IMR-90 (cell line): ENCODE results near the gene TXNDC12. TPM values are rescaled to one million over a fixed set of nuclear protein-coding genes. Genes with fewer than 3 reads are reported as not detected.

Experiments
- ATAC-seq: fragments of 200-7000 bp; cut with Tn5 transposase; 2 replicates; pipeline ENCODE4 v1.9.1; 2020; ENCODE audit warnings: low read depth, mild to moderate bottlenecking, moderate library complexity
- BruUV-seq: library from RNA; stranded (reverse); fragments of 400-500 nt; replicated peaks from 2 replicates; lab custom pipeline; 2021; lab: Mats Ljungman, UMichigan
- CTCF ChIA-PET: fragments of 300-600 bp; formaldehyde crosslinking; extraction: SDS; loops from one replicate; lab custom pipeline; 2021; ENCODE audit warnings: antibody characterized with exemption; lab: Yijun Ruan, JAX
- POLR2A ChIA-PET: fragments of 300-600 bp; sonication (Branson Sonifier 250); formaldehyde crosslinking; loops from one replicate; lab custom pipeline; 2022; ENCODE audit warnings: antibody characterized with exemption; ENCODE audit not compliant: unreplicated experiment; lab: Charles Lee
- DNase-seq: peaks from one replicate; pipeline ENCODE4 v3.0.0; 2013
- H2AFZ ChIP-seq: replicated peaks from 2 replicates; pipeline ENCODE3; 2013; ENCODE audit warnings: low read length, mild to moderate bottlenecking; ENCODE audit not compliant: poor library complexity
- H2AK5ac ChIP-seq: 2 replicates; pipeline ENCODE4 v1.6.1; 2013; ENCODE audit warnings: low read depth, low read length, inconsistent platforms
- H2AK9ac ChIP-seq: replicated peaks from 2 replicates; pipeline ENCODE3; 2013; ENCODE audit warnings: mild to moderate bottlenecking, low read depth, low read length, moderate library complexity; ENCODE audit not compliant: poor library complexity
- H2BK120ac ChIP-seq: 2 replicates; pipeline ENCODE4 v1.6.1; 2013; ENCODE audit warnings: low read depth, low read length, inconsistent platforms
- H2BK15ac ChIP-seq: 3 replicates; pipeline ENCODE4 v1.6.1; 2013; ENCODE audit warnings: low read depth, low read length, inconsistent platforms
- H2BK20ac ChIP-seq: 2 replicates; pipeline ENCODE4 v1.6.1; 2013; ENCODE audit warnings: low read depth, mild to moderate bottlenecking, inconsistent platforms, low read length, moderate library complexity
- H2BK5ac ChIP-seq: 2 replicates; pipeline ENCODE4 v1.6.1; 2013; ENCODE audit warnings: mild to moderate bottlenecking, low read depth, low read length, inconsistent platforms; ENCODE audit not compliant: poor library complexity, severe bottlenecking
- H3K14ac ChIP-seq: replicated peaks from 2 replicates; pipeline ENCODE4 v1.6.1; 2013; ENCODE audit warnings: low read depth, low read length, inconsistent platforms
- H3K18ac ChIP-seq: 2 replicates; pipeline ENCODE4 v1.6.1; 2013; ENCODE audit warnings: low read depth, low read length, control low read depth
- H3K23ac ChIP-seq: 2 replicates; pipeline ENCODE4 v1.6.1; 2013; ENCODE audit warnings: low read depth, low read length, inconsistent platforms
- H3K27ac ChIP-seq: 2 replicates; pipeline ENCODE4 v1.5.1; 2013; ENCODE audit warnings: mild to moderate bottlenecking, control low read depth, low read length; ENCODE audit not compliant: insufficient read depth
- H3K27me3 ChIP-seq: 2 replicates; pipeline ENCODE4 v1.6.1; 2013; ENCODE audit warnings: low read length; ENCODE audit not compliant: control insufficient read depth, insufficient read depth
- H3K36me3 ChIP-seq: 2 replicates; pipeline ENCODE4 v1.6.1; 2013; ENCODE audit warnings: low read length, mixed read lengths; ENCODE audit not compliant: control insufficient read depth, insufficient read depth
- H3K4ac ChIP-seq: 2 replicates; pipeline ENCODE4 v1.6.1; 2013; ENCODE audit warnings: low read depth, low read length, inconsistent platforms
- H3K4me1 ChIP-seq: 2 replicates; pipeline ENCODE4 v1.6.1; 2013; ENCODE audit warnings: low read length, mixed read lengths; ENCODE audit not compliant: control insufficient read depth, insufficient read depth
- H3K4me2 ChIP-seq: 2 replicates; pipeline ENCODE4 v1.6.1; 2013; ENCODE audit warnings: low read depth, mild to moderate bottlenecking, control low read depth, low read length, moderate library complexity
- H3K4me3 ChIP-seq: 2 replicates; pipeline ENCODE4 v1.5.1; 2013; ENCODE audit warnings: low read depth, mild to moderate bottlenecking, control low read depth, low read length, moderate library complexity; ENCODE audit not compliant: insufficient read depth
- H3K56ac ChIP-seq: 2 replicates; pipeline ENCODE4 v1.6.1; 2013; ENCODE audit warnings: low read length, inconsistent platforms; ENCODE audit not compliant: insufficient read depth; ENCODE audit errors: extremely low read depth
- H3K79me1 ChIP-seq, 2 experiments: 2 replicates each; pipeline ENCODE4 v1.6.1; 2013; ENCODE audit warnings: low read length in 2 of 2, inconsistent platforms in 1 of 2, low read depth in 1 of 2
- H3K9ac ChIP-seq: 2 replicates; pipeline ENCODE4 v1.6.1; 2013; ENCODE audit warnings: low read depth, low read length, control low read depth
- H3K9me1 ChIP-seq: 2 replicates; pipeline ENCODE4 v1.6.1; 2013; ENCODE audit warnings: low read length, inconsistent platforms; ENCODE audit not compliant: insufficient read depth
- H3K9me3 ChIP-seq: 2 replicates; pipeline ENCODE4 v1.6.1; 2013; ENCODE audit warnings: low read length; ENCODE audit not compliant: control insufficient read depth, insufficient read depth
- H4K20me1 ChIP-seq: 2 replicates; pipeline ENCODE4 v1.6.1; 2013; ENCODE audit warnings: low read length, inconsistent platforms; ENCODE audit not compliant: insufficient read depth
- H4K5ac ChIP-seq: 2 replicates; pipeline ENCODE4 v1.6.1; 2013; ENCODE audit warnings: mild to moderate bottlenecking, low read depth, low read length, control low read depth
- H4K8ac ChIP-seq, 2 experiments: 2 replicates each; pipeline ENCODE4 v1.6.1; 2013; ENCODE audit warnings: low read depth in 2 of 2, low read length in 2 of 2, control low read depth in 1 of 2, inconsistent platforms in 1 of 2
- H4K91ac ChIP-seq: 2 replicates; pipeline ENCODE4 v1.6.1; 2013; ENCODE audit warnings: low read depth, low read length, inconsistent platforms; ENCODE audit not compliant: insufficient read depth
- BHLHE40 ChIP-seq: fragments of 150-350 bp; IDR thresholded peaks from 2 replicates; pipeline ENCODE4 v1.6.1; 2016; ENCODE audit warnings: mild to moderate bottlenecking, low read depth, low read length
- CEBPB ChIP-seq: IDR thresholded peaks from 2 replicates; pipeline ENCODE4 v1.6.1; 2012; ENCODE audit warnings: low read depth, low read length, improper control_type of control experiment
- CHD1 ChIP-seq: IDR thresholded peaks from 2 replicates; pipeline ENCODE4 v1.6.1; 2012; ENCODE audit warnings: low read depth, low read length, improper control_type of control experiment
- CTCF ChIP-seq: conservative IDR thresholded peaks from 2 replicates; pipeline ENCODE4 v1.5.1; 2012; ENCODE audit warnings: mild to moderate bottlenecking, low read depth, low read length, improper control_type of control experiment
- ELK1 ChIP-seq: fragments of 150-350 bp; IDR thresholded peaks from 2 replicates; pipeline ENCODE4 v1.6.1; 2016; ENCODE audit warnings: low read depth, mild to moderate bottlenecking, low read length, moderate library complexity, borderline replicate concordance
- FOS ChIP-seq: fragments of 150-350 bp; IDR thresholded peaks from 2 replicates; pipeline ENCODE4 v1.6.1; 2016; ENCODE audit warnings: low read depth, low read length
- MAFK ChIP-seq: IDR thresholded peaks from 2 replicates; pipeline ENCODE4 v1.6.1; 2012; ENCODE audit warnings: low read depth, low read length, improper control_type of control experiment
- MAZ ChIP-seq: IDR thresholded peaks from 2 replicates; pipeline ENCODE4 v1.6.1; 2012; ENCODE audit warnings: low read depth, mild to moderate bottlenecking, low read length, improper control_type of control experiment, moderate library complexity, borderline replicate concordance
- MXI1 ChIP-seq: IDR thresholded peaks from 2 replicates; pipeline ENCODE4 v1.6.1; 2012; ENCODE audit warnings: low read depth, mild to moderate bottlenecking, low read length, moderate library complexity, borderline replicate concordance
- NFE2L2 ChIP-seq: fragments of 150-350 bp; IDR thresholded peaks from 2 replicates; pipeline ENCODE4 v1.6.1; 2016; ENCODE audit warnings: low read depth, mild to moderate bottlenecking, low read length
- POLR2A ChIP-seq: IDR thresholded peaks from 2 replicates; pipeline ENCODE4 v1.6.1; 2012; ENCODE audit warnings: mild to moderate bottlenecking, low read depth, low read length
- RAD21 ChIP-seq: IDR thresholded peaks from 2 replicates; pipeline ENCODE4 v1.6.1; 2012; ENCODE audit warnings: low read length, improper control_type of control experiment
- RCOR1 ChIP-seq: IDR thresholded peaks from 2 replicates; pipeline ENCODE4 v1.6.1; 2012; ENCODE audit warnings: mild to moderate bottlenecking, low read length, improper control_type of control experiment; ENCODE audit not compliant: insufficient replicate concordance
- RFX5 ChIP-seq: IDR thresholded peaks from 2 replicates; pipeline ENCODE4 v1.8.0; 2012; ENCODE audit warnings: low read depth, mild to moderate bottlenecking, low read length, moderate library complexity
- SMC3 ChIP-seq: fragments of 150-350 bp; IDR thresholded peaks from 2 replicates; pipeline ENCODE4 v1.6.1; 2016; ENCODE audit warnings: low read depth, mild to moderate bottlenecking, antibody characterized with exemption, low read length, moderate library complexity
- USF2 ChIP-seq: fragments of 150-350 bp; IDR thresholded peaks from 2 replicates; pipeline ENCODE4 v1.6.1; 2017; ENCODE audit warnings: mild to moderate bottlenecking, antibody characterized with exemption, low read length, low read depth
- WGBS, 2 experiments: methylation state at CpG; one replicate each; pipeline versions ENCODE4 v1.1.5 to v1.1.7; 2013; ENCODE audit warnings: missing lambda C conversion rate in 2 of 2; ENCODE audit not compliant: insufficient read length in 1 of 2; ENCODE audit errors: extremely low coverage in 2 of 2; 5-methylcytosine and 5-hydroxymethylcytosine counted together
- dilution Hi-C: fragments of 300-500 bp; cut with HindIII; formaldehyde crosslinking; loops from one replicate; pipeline ENCODE4 v1.14.3; 2018; ENCODE audit warnings: low sequenced_read_pairs; ENCODE audit not compliant: unreplicated experiment
- in situ Hi-C: fragments of 300-500 bp; cut with MboI; formaldehyde crosslinking; loops from 3 replicates; pipeline ENCODE4 v1.14.3; 2019; ENCODE audit warnings: low sequenced_read_pairs, inconsistent platforms, mixed read lengths
- intact Hi-C: fragments of 100-400 bp; cut with micrococcal nuclease; formaldehyde crosslinking; loops from 2 replicates; pipeline ENCODE4 v1.10.0; 2022
- polyA plus RNA-seq, 3 experiments: library from polyadenylated mRNA; depleted of rRNA; stranded (reverse); fragments of >200 nt; gene quantifications; 2 replicates each; pipeline ENCODE4 v1.2.3, GENCODE V29; 2012; ENCODE audit warnings: low replicate concordance in 1 of 3
- total RNA-seq: library from RNA; depleted of rRNA; stranded (reverse); fragments of >200 nt; gene quantifications from 2 replicates; pipeline ENCODE4 v1.2.3, GENCODE V29; 2012

TXNDC12 gene
- total and polyA plus RNA-seq, 2 of the 4 experiments (the other 2 are of a cell fraction) = 24.4 to 29.9 TPM

GRCh38 chr1:52057255-52057654 is 2.3 kb upstream of the TXNDC12 start:
- ChIA-PET CTCF (no interaction called here), POLR2A (no interaction called here)
- no CpG with 5 or more reads among the region's 1 CpG for WGBS, 2 experiments
- H3K79me1 ChIP-seq = peaks cover 30 to 62% of the 10 kb centered on the region in 2 experiments
- H3K23ac ChIP-seq = peak overlapping the region; percentile 75; the same call in 1 of the 2 replicates
- H4K91ac ChIP-seq = no peak overlapping the region
- H3K4ac ChIP-seq = peak overlapping the region; percentile 2; the same call in 1 of the 2 replicates
- peaks cover 4% of the 10 kb centered on the region; the same call in 1 of the 2 replicates for H3K4me1 ChIP-seq
- H4K20me1 ChIP-seq = peaks cover 20% of the 10 kb centered on the region; the same call in 1 of the 2 replicates
- H4K8ac ChIP-seq = peak overlapping the region in 1 of 2 experiments; percentile 6; a peak in 1 of 4 replicates
- dilution Hi-C loops = no loop called here
- no peak overlapping the region for H4K5ac ChIP-seq
- ATAC-seq (no peak), DNase-seq (no peak)
- H2AFZ ChIP-seq = no peak overlapping the region
- H2BK5ac ChIP-seq = no peak overlapping the region
- no peak for TF ChIP-seq RFX5
- TF ChIP-seq MXI1 = no peak
- no peak for TF ChIP-seq MAFK
- TF ChIP-seq NFE2L2 = no peak
- no peak for TF ChIP-seq POLR2A
- TF ChIP-seq RAD21 = no peak
- TF ChIP-seq USF2 = no peak
- TF ChIP-seq BHLHE40 = no peak
- TF ChIP-seq SMC3 = no peak
- TF ChIP-seq RCOR1 = no peak
- no peak for TF ChIP-seq ELK1
- TF ChIP-seq FOS = no peak
- TF ChIP-seq MAZ = no peak
- TF ChIP-seq CTCF = no peak
- no peak for TF ChIP-seq CEBPB
- TF ChIP-seq CHD1 = no peak
- no peaks in the 10 kb centered on the region for H3K9me1 ChIP-seq
- H3K4me2 ChIP-seq = peak overlapping the region; percentile 86
- H2AK5ac ChIP-seq = no peak overlapping the region; the same call in 1 of the 2 replicates
- peak overlapping the region; percentile 85; the same call in 1 of the 2 replicates for H3K9ac ChIP-seq
- H3K18ac ChIP-seq = no peak overlapping the region
- TSS peak; percentile 54 for BruUV-seq
- peak overlapping the region; percentile 84 for H3K4me3 ChIP-seq
- no peak overlapping the region for H3K14ac ChIP-seq
- H3K27me3 ChIP-seq = no peaks in the 10 kb centered on the region
- H3K27ac ChIP-seq = no peak overlapping the region; the same call in 1 of the 2 replicates
- no peak overlapping the region for H2BK120ac ChIP-seq
- intact Hi-C loops = loop anchor here (2.0 kb wide), 2 partner anchors 54 to 160 kb away; no protein-coding TSS in a partner anchor
- no peak overlapping the region for H2BK20ac ChIP-seq
- in situ Hi-C loops = no loop called here
- peak overlapping the region; percentile 78; the same call in 1 of the 3 replicates for H2BK15ac ChIP-seq
- H3K36me3 ChIP-seq = peaks cover 15% of the 10 kb centered on the region
- H3K56ac ChIP-seq = peak overlapping the region; percentile 85; the same call in 1 of the 2 replicates
- no peaks in the 10 kb centered on the region for H3K9me3 ChIP-seq
- H2AK9ac ChIP-seq = no peak overlapping the region
